Measurements from ENCODE around the gene URB1.
"Not testable (repeated sequence)": the region's sequence is repeated elsewhere in the genome, so short reads cannot be mapped to it uniquely, and the experiment has no call there.

The URB1 gene

GRCh38 chr21:32281531-32281930 lies 111.3 kb downstream of the URB1 start:
- no peak for DNase-seq

GRCh38 chr21:32279377-32279680 lies 113.5 kb downstream of the URB1 start:
- no peak for DNase-seq

GRCh38 chr21:32278518-32279376 lies 114.1 kb downstream of the URB1 start, which contains the start of gene MIS18A:
Gene MIS18A, minus strand, starts transcription at chr21:32279049. Its CDS starts 35 bp downstream, at chr21:32279014.
- peak; percentile 97 for DNase-seq

- DNase-seq = no peak
These were observed 114.7 kb downstream of the URB1 start for GRCh38 chr21:32278103-32278502.

GRCh38 chr21:32276671-32277070 lies 116.1 kb downstream of the URB1 start:
- no peak for DNase-seq

GRCh38 chr21:32270748-32271147 lies 122.1 kb downstream of the URB1 start:
- DNase-seq = no peak

- not testable (repeated sequence) for DNase-seq
These were observed 127.5 kb downstream of the URB1 start for GRCh38 chr21:32265321-32265720.

GRCh38 chr21:32261929-32262328 lies 130.9 kb downstream of the URB1 start:
- no peak for DNase-seq
